Measurements from ENCODE around the gene ANKRD34A.

ANKRD34A gene

GRCh38 chr1:145951526-145951925 is 12.8 kb downstream of the ANKRD34A start:
- Histone ChIP-seq H3F3A (ENCODE audit: insufficient read depth, low read length) (peaks cover under 1% of the 10 kb centered on the region; the same call in 1 of the 2 replicates), H3K4me2 (ENCODE audit: low read depth, low read length) (no peak overlapping the region), H3K36me3 (replicated peaks; ENCODE audit: insufficient read depth, low read length) (no peaks in the 10 kb centered on the region), H3K9me2 (replicated peaks; ENCODE audit: insufficient read depth, low read length) (no peaks in the 10 kb centered on the region), H3K79me2 (ENCODE audit: low read length) (no peaks in the 10 kb centered on the region), H2AFZ (ENCODE audit: low read length) (no peak overlapping the region), H4K20me1 (ENCODE audit: insufficient read depth, low read length) (no peaks in the 10 kb centered on the region), H3K4me1 (ENCODE audit: low read length) (peaks cover under 1% of the 10 kb centered on the region; the same call in 1 of the 2 replicates), H3K9me3 (replicated peaks; ENCODE audit: insufficient read depth, low read length) (no peaks in the 10 kb centered on the region), H3K27ac (ENCODE audit: low read length) (no peak overlapping the region), H3K27me3 (replicated peaks; ENCODE audit: insufficient read depth, low read length) (peaks cover 2% of the 10 kb centered on the region), H3K4me3 (ENCODE audit: low read length) (no peak overlapping the region), H3K9ac (ENCODE audit: low read length) (no peak overlapping the region)
- no peak for TF ChIP-seq CTCF (IDR thresholded peaks at IDR 0.05; ENCODE audit: low read length)
- no peak for DNase-seq

- no peaks in the 10 kb centered on the region for H3K4me1 ChIP-seq (ENCODE audit: low read length)
- H3K4me2 ChIP-seq (ENCODE audit: low read depth, low read length), result no peak overlapping the region
- no peaks in the 10 kb centered on the region for H3K79me2 ChIP-seq (ENCODE audit: low read length)
- DNase-seq, result no peak
- H3K9ac ChIP-seq (ENCODE audit: low read length), result no peak overlapping the region
- no peaks in the 10 kb centered on the region for H3K27me3 ChIP-seq (replicated peaks; ENCODE audit: insufficient read depth, low read length)
- H3K9me2 ChIP-seq (replicated peaks; ENCODE audit: insufficient read depth, low read length), result no peaks in the 10 kb centered on the region
- no peaks in the 10 kb centered on the region for H3F3A ChIP-seq (ENCODE audit: insufficient read depth, low read length)
- H2AFZ ChIP-seq (ENCODE audit: low read length), result no peak overlapping the region
- no peak overlapping the region for H3K27ac ChIP-seq (ENCODE audit: low read length)
- TF ChIP-seq EZH2 (optimal IDR thresholded peaks at IDR 0.05; ENCODE audit: low read depth, low read length), result no peak
- no peak for TF ChIP-seq CTCF (IDR thresholded peaks at IDR 0.05; ENCODE audit: low read length)
- no peak for TF ChIP-seq EZH2phosphoT487 (IDR thresholded peaks at IDR 0.05; ENCODE audit: low read length)
- H3K4me3 ChIP-seq (ENCODE audit: low read length), result no peak overlapping the region
- no peaks in the 10 kb centered on the region for H3K9me3 ChIP-seq (replicated peaks; ENCODE audit: insufficient read depth, low read length)
- no peaks in the 10 kb centered on the region for H3K36me3 ChIP-seq (replicated peaks; ENCODE audit: insufficient read depth, low read length)
- H4K20me1 ChIP-seq (ENCODE audit: insufficient read depth, low read length), result no peaks in the 10 kb centered on the region
These were observed 15.2 kb downstream of the ANKRD34A start for GRCh38 chr1:145949219-145949618.

- no peaks in the 10 kb centered on the region for H3K79me2 ChIP-seq (ENCODE audit: low read length)
These were observed 16.8 kb downstream of the ANKRD34A start for GRCh38 chr1:145947551-145947950.

More at GRCh38 chr1:145947551-145947950, 16.8 kb downstream of the ANKRD34A start:
- no peak overlapping the region for H2AFZ ChIP-seq (ENCODE audit: low read length)
- H4K20me1 ChIP-seq (ENCODE audit: insufficient read depth, low read length), result no peaks in the 10 kb centered on the region
- no peaks in the 10 kb centered on the region for H3K36me3 ChIP-seq (replicated peaks; ENCODE audit: insufficient read depth, low read length)
- H3K9me2 ChIP-seq (replicated peaks; ENCODE audit: insufficient read depth, low read length), result no peaks in the 10 kb centered on the region
- no peaks in the 10 kb centered on the region for H3K27me3 ChIP-seq (replicated peaks; ENCODE audit: insufficient read depth, low read length)
- H3K4me1 ChIP-seq (ENCODE audit: low read length), result no peaks in the 10 kb centered on the region
- H3K27ac ChIP-seq (ENCODE audit: low read length), result no peak overlapping the region
- TF ChIP-seq EZH2 (optimal IDR thresholded peaks at IDR 0.05; ENCODE audit: low read depth, low read length) (no peak), EZH2phosphoT487 (IDR thresholded peaks at IDR 0.05; ENCODE audit: low read length) (no peak), CTCF (IDR thresholded peaks at IDR 0.05; ENCODE audit: low read length) (no peak)
- H3K9me3 ChIP-seq (replicated peaks; ENCODE audit: insufficient read depth, low read length), result no peaks in the 10 kb centered on the region
- H3K4me3 ChIP-seq (ENCODE audit: low read length), result no peak overlapping the region
- no peak overlapping the region for H3K4me2 ChIP-seq (ENCODE audit: low read depth, low read length)
- no peak for DNase-seq
- H3F3A ChIP-seq (ENCODE audit: insufficient read depth, low read length), result no peaks in the 10 kb centered on the region
- no peak overlapping the region for H3K9ac ChIP-seq (ENCODE audit: low read length)

Measured in MM.1S (cell line).